ENCODE results near the gene NRXN3.

The NRXN3 gene

GRCh38 chr14:78170203-78170602 lies at the start of gene NRXN3:
TSS of gene NRXN3 (plus strand) at chr14:78170373. CDS start at chr14:78243094, 72,721 bp downstream.
- no peak within 1 kb of the TSS for H3K9ac ChIP-seq (ENCODE audit: low read length)
- H3K4me2 ChIP-seq (ENCODE audit: low read length), result no peak within 1 kb of the TSS
- H3K4me1 ChIP-seq (ENCODE audit: insufficient read depth, low read length, severe bottlenecking), result no peaks in the 10 kb centered on the region
- no peaks in the 10 kb centered on the region for H4K20me1 ChIP-seq (ENCODE audit: insufficient read depth, low read length)
- no peaks in the 10 kb centered on the region for H3K79me2 ChIP-seq (ENCODE audit: insufficient read depth, low read length)
- H3K9me3 ChIP-seq (ENCODE audit: low read length), result no peaks in the 10 kb centered on the region
- no peak within 1 kb of the TSS for H3K27ac ChIP-seq (ENCODE audit: low read depth, low read length, poor library complexity, severe bottlenecking)
- no peaks in the 10 kb centered on the region for H3K27me3 ChIP-seq (ENCODE audit: insufficient read depth, low read length)
- TF ChIP-seq, protein P1, sequence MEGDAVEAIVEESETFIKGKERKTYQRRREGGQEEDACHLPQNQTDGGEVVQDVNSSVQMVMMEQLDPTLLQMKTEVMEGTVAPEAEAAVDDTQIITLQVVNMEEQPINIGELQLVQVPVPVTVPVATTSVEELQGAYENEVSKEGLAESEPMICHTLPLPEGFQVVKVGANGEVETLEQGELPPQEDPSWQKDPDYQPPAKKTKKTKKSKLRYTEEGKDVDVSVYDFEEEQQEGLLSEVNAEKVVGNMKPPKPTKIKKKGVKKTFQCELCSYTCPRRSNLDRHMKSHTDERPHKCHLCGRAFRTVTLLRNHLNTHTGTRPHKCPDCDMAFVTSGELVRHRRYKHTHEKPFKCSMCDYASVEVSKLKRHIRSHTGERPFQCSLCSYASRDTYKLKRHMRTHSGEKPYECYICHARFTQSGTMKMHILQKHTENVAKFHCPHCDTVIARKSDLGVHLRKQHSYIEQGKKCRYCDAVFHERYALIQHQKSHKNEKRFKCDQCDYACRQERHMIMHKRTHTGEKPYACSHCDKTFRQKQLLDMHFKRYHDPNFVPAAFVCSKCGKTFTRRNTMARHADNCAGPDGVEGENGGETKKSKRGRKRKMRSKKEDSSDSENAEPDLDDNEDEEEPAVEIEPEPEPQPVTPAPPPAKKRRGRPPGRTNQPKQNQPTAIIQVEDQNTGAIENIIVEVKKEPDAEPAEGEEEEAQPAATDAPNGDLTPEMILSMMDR (IDR thresholded peaks at IDR 0.05; ENCODE audit: low read length), result no peak
- TF ChIP-seq EZH2 (IDR thresholded peaks at IDR 0.05; ENCODE audit: borderline replicate concordance, low read length), result no peak
- H3F3A ChIP-seq (ENCODE audit: insufficient read depth, low read length), result no peaks in the 10 kb centered on the region
- H3K36me3 ChIP-seq (ENCODE audit: insufficient read depth, low read length), result no peaks in the 10 kb centered on the region
- H2AFZ ChIP-seq (ENCODE audit: low read length), result no peak within 1 kb of the TSS
- no peak within 1 kb of the TSS for H3K4me3 ChIP-seq (ENCODE audit: low read depth, low read length, poor library complexity, severe bottlenecking)
- no peaks in the 10 kb centered on the region for H3K9me2 ChIP-seq (ENCODE audit: low read depth, low read length)

DNA sequence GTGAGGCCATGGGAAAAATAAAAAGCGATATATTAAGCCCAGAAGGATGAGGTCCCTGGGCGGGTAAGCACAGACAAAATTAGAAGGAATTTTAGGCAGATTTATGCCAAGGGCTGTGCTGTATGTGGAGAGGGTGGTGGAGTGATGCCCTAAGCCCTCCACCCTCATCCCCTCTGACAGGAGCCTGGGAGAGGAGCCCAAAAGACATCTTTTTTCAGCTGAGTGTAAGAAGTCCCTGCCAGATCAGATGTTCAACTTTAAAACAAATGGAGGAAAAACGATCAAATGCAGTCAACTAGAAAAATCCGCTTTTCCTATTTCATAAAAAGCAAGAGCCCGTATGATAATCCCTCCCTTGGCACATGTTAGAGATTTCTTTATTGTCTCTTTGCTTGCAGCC lies 47.7 kb upstream of the NRXN3 start:
- H3K79me2 ChIP-seq (ENCODE audit: insufficient read depth, low read length), result no peaks in the 10 kb centered on the region
- no peak overlapping the region for H3K27ac ChIP-seq (ENCODE audit: low read depth, low read length, poor library complexity, severe bottlenecking)
- H3K4me2 ChIP-seq (ENCODE audit: low read length), result no peak overlapping the region
- H2AFZ ChIP-seq (ENCODE audit: low read length), result no peak overlapping the region
- TF ChIP-seq, protein P1 (IDR thresholded peaks at IDR 0.05; ENCODE audit: low read length), result no peak
- no peak for TF ChIP-seq EZH2 (IDR thresholded peaks at IDR 0.05; ENCODE audit: borderline replicate concordance, low read length)
- no peaks in the 10 kb centered on the region for H3F3A ChIP-seq (ENCODE audit: insufficient read depth, low read length)
- no peaks in the 10 kb centered on the region for H3K9me2 ChIP-seq (ENCODE audit: low read depth, low read length)
- 0 out of 2 replicates have a peak, but pooled peaks cover 3% of the 10 kb centered on the region for H3K27me3 ChIP-seq (ENCODE audit: insufficient read depth, low read length)
- H3K36me3 ChIP-seq (ENCODE audit: insufficient read depth, low read length), result no peaks in the 10 kb centered on the region
- no peaks in the 10 kb centered on the region for H4K20me1 ChIP-seq (ENCODE audit: insufficient read depth, low read length)
- H3K4me1 ChIP-seq (ENCODE audit: insufficient read depth, low read length, severe bottlenecking), result no peaks in the 10 kb centered on the region
- H3K4me3 ChIP-seq (ENCODE audit: low read depth, low read length, poor library complexity, severe bottlenecking), result no peak overlapping the region
- no peaks in the 10 kb centered on the region for H3K9me3 ChIP-seq (ENCODE audit: low read length)
- no peak overlapping the region for H3K9ac ChIP-seq (ENCODE audit: low read length)

DNA sequence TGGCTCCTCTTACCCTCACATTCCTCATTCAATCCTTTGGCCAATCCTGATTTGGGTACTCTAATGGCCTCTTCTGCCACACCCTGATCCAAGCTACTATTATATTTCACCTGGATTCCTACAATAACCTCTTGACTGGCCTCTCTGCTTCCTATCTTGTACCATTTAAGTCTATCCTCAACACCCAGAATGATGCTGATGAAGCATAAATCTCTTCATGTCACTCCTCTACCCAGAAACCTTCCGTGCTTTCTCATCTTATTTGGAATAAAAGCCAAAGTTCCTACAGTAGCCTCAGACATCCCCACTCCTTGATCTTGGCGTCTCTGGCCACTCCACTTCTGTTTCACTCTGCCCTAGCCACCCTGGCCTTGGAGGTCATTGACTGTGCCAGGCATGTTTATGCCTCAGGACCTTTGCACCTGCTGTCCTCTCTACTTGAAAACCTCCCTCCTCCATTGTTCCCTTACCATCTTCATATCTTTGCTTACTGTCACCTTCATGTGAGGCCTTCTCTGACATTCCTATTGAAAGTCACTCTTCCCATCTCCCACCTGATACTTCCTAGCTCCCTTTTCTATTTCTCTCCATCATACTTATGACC lies 46.4 kb upstream of the NRXN3 start:
- TF ChIP-seq, protein P1 (IDR thresholded peaks at IDR 0.05; ENCODE audit: low read length), result no peak
- no peak for TF ChIP-seq EZH2 (IDR thresholded peaks at IDR 0.05; ENCODE audit: borderline replicate concordance, low read length)
- Histone ChIP-seq H3K4me2 (ENCODE audit: low read length) (no peak overlapping the region), H3K4me3 (ENCODE audit: low read depth, low read length, poor library complexity, severe bottlenecking) (no peak overlapping the region), H3K4me1 (ENCODE audit: insufficient read depth, low read length, severe bottlenecking) (no peaks in the 10 kb centered on the region), H3K27ac (ENCODE audit: low read depth, low read length, poor library complexity, severe bottlenecking) (no peak overlapping the region), H2AFZ (ENCODE audit: low read length) (no peak overlapping the region), H3K9ac (ENCODE audit: low read length) (no peak overlapping the region), H3F3A (ENCODE audit: insufficient read depth, low read length) (no peaks in the 10 kb centered on the region), H3K9me2 (ENCODE audit: low read depth, low read length) (no peaks in the 10 kb centered on the region), H3K27me3 (ENCODE audit: insufficient read depth, low read length) (0 out of 2 replicates have a peak, but pooled peaks cover 3% of the 10 kb centered on the region), H3K9me3 (ENCODE audit: low read length) (no peaks in the 10 kb centered on the region), H3K36me3 (ENCODE audit: insufficient read depth, low read length) (no peaks in the 10 kb centered on the region), H4K20me1 (ENCODE audit: insufficient read depth, low read length) (no peaks in the 10 kb centered on the region), H3K79me2 (ENCODE audit: insufficient read depth, low read length) (no peaks in the 10 kb centered on the region)

Measured in OCI-LY1 (cell line).